SJSA1 (cell line): ENCODE measurements around the gene CNTNAP2. TPM values are rescaled to one million over a fixed set of nuclear protein-coding genes. Genes with fewer than 3 reads are reported as not detected.
"Not testable (repeated sequence)": the region's sequence is repeated elsewhere in the genome, so short reads cannot be mapped to it uniquely, and the experiment has no call there.

Source experiments
- DNase-seq, 2 experiments: peaks; one replicate each; pipeline ENCODE4 v3.0.0-alpha.2; 2015 to 2020; ENCODE audit warnings: low spot score in 2 of 2, low read depth in 1 of 2
- H3K27ac ChIP-seq: fragments of 250-450 bp; sonication (Bioruptor Pico); 2 replicates; pipeline ENCODE4 v1.5.1; 2020; ENCODE audit warnings: mild to moderate bottlenecking, moderate library complexity
- H3K27me3 ChIP-seq: fragments of 250-450 bp; sonication (Bioruptor Pico); replicated peaks from 2 replicates; pipeline ENCODE4 v1.5.1; 2020; ENCODE audit warnings: mild to moderate bottlenecking, moderate library complexity
- H3K36me3 ChIP-seq: fragments of 250-450 bp; sonication (Bioruptor Pico); 2 replicates; pipeline ENCODE4 v1.5.1; 2020; ENCODE audit warnings: mild to moderate bottlenecking
- H3K4me1 ChIP-seq: fragments of 250-450 bp; sonication (Bioruptor Pico); replicated peaks from 2 replicates; pipeline ENCODE4 v1.6.1; 2021; ENCODE audit warnings: mild to moderate bottlenecking
- H3K4me3 ChIP-seq: fragments of 250-450 bp; sonication (Bioruptor Pico); 2 replicates; pipeline ENCODE4 v1.5.1; 2020; ENCODE audit warnings: mild to moderate bottlenecking
- H3K9me3 ChIP-seq: fragments of 250-450 bp; sonication (Bioruptor Pico); replicated peaks from 2 replicates; pipeline ENCODE4 v1.5.1; 2020; ENCODE audit warnings: mild to moderate bottlenecking
- total RNA-seq: library from RNA; depleted of rRNA; stranded (reverse); fragments of >200 nt; shearing (Covaris generic); gene quantifications from 2 replicates; pipeline ENCODE4 v1.2.3, GENCODE V29; 2014

CNTNAP2 gene
- total RNA-seq, 1 experiment from 2014 or later: 0.29 TPM

DNA sequence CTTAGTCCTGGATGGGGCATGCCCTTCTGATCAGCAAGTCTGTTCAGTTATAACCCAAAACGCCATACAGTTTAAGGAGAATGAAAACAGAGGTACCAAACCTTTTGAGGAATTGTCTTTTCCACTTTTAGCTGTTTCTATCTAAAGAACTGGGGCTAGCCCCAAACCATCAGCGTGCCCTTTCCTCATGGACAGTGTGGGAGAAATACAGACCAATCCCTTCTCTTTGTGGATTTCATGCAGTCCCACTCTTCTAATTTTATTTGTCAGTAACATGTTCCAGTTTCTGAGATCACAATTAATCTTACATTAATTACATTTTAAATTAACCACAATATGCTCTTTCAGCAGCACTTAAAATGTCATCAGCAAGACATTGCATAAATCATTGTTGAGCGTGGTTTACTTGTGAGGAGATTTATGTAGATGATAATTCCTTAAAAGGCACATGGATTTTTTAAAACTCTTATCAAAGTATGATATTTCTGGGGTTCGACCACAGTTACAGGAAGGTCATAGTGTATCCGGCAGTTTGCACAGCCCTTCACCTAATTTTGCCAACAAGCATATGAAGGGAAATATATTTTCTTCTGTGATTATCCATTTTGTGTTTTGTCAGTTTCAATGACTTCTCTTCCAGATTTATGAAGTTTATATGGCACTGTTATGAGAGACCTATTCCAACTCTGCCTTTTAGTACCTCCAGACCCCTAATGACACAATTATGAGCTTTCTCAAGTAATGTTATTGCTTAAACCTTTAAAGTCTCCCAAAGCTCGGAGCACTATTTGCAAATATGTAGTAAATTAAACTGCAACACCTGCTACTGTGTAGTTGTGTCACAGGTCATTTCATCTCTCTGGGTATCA lies 1605.6 kb downstream of the CNTNAP2 start:
- DNase-seq: no peak
- H3K9me3 ChIP-seq: no peaks in the 10 kb centered on the region
- no peaks in the 10 kb centered on the region for H3K36me3 ChIP-seq
- H3K27me3 ChIP-seq: no peaks in the 10 kb centered on the region
- H3K4me3 ChIP-seq: no peak overlapping the region
- H3K27ac ChIP-seq: no peak overlapping the region
- H3K4me1 ChIP-seq: no peaks in the 10 kb centered on the region

- H3K4me3 ChIP-seq: no peak overlapping the region
- no peaks in the 10 kb centered on the region for H3K27me3 ChIP-seq
- no peak for DNase-seq
- no peaks in the 10 kb centered on the region for H3K9me3 ChIP-seq
- H3K36me3 ChIP-seq: no peaks in the 10 kb centered on the region
- no peak overlapping the region for H3K27ac ChIP-seq
- H3K4me1 ChIP-seq: no peaks in the 10 kb centered on the region
Measured at GRCh38 chr7:147723536-147723935, 1606.9 kb downstream of the CNTNAP2 start.

- Histone ChIP-seq H3K36me3 (no peaks in the 10 kb centered on the region), H3K27me3 (no peaks in the 10 kb centered on the region), H3K4me1 (no peaks in the 10 kb centered on the region), H3K9me3 (no peaks in the 10 kb centered on the region; the same call in 1 of the 2 replicates), H3K27ac (no peak overlapping the region), H3K4me3 (no peak overlapping the region)
- no peak for DNase-seq
Measured at GRCh38 chr7:147731311-147731710, 1614.7 kb downstream of the CNTNAP2 start.

DNA sequence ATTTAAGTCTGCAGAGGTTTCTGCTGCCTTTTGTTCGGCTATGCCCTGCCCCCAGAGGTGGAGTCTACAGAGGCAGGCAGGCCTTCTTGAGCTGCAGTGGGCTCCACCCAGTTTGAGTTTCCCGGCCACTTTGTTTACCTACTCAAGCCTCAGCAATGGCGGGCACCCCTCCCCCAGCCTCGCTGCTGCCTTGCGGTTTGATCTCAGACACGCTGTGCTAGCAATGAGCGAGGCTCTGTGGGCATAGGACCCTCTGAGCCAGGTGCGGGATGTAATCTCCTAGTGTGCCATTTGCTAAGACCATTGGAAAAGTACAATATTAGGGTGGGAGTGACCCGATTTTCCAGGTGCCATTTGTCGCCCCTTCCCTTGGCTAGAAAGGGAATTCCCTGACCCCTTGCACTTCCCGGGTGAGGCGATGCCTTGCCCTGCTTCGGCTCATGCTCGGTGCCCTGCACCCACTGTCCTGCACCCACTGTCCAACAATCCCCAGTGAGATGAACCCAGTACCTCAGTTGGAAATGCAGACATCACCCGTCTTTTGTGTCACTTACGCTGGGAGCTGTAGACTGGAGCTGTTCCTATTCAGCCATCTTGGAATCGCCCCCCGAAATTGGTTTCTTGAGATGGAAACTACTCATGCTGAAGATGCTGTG lies 1621.1 kb downstream of the CNTNAP2 start:
- H3K4me1 ChIP-seq, DNase-seq, H3K36me3 ChIP-seq, H3K27ac ChIP-seq, H3K9me3 ChIP-seq, H3K27me3 ChIP-seq, H3K4me3 ChIP-seq: not testable (repeated sequence)

DNA sequence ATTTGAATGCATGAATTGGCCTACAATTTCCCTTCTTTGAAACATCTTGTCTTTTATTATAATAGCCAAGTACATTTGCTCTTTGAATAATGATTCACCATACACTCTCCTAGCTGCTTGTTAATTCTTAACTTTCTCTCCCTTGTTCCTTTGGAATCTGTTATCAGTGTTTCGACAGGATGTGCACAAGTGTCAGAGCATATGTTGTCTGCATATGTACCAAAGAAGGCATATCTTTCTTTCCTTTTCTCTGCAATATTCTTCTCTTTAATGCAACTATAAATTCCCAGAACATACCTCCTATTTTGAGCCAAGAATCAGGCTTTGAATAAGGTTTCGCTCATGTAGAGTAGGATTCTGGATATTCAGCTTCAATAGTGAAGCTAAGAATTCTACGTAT lies 1625.7 kb downstream of the CNTNAP2 start:
- Histone ChIP-seq H3K9me3 (no peaks in the 10 kb centered on the region), H3K36me3 (no peaks in the 10 kb centered on the region), H3K27me3 (no peaks in the 10 kb centered on the region), H3K4me1 (no peaks in the 10 kb centered on the region), H3K27ac (no peak overlapping the region), H3K4me3 (no peak overlapping the region)
- no peak for DNase-seq

GRCh38 chr7:147756300-147756699 lies 1639.7 kb downstream of the CNTNAP2 start:
- Histone ChIP-seq H3K4me3 (no peak overlapping the region), H3K4me1 (no peaks in the 10 kb centered on the region), H3K27me3 (0 out of 2 replicates have a peak, but pooled peaks cover 4% of the 10 kb centered on the region), H3K9me3 (no peaks in the 10 kb centered on the region), H3K36me3 (no peaks in the 10 kb centered on the region), H3K27ac (no peak overlapping the region)
- DNase-seq: no peak

GRCh38 chr7:147759327-147759943 lies 1642.8 kb downstream of the CNTNAP2 start:
- Histone ChIP-seq H3K36me3 (no peaks in the 10 kb centered on the region), H3K9me3 (no peaks in the 10 kb centered on the region), H3K4me3 (no peak overlapping the region), H3K27me3 (no peaks in the 10 kb centered on the region), H3K27ac (no peak overlapping the region), H3K4me1 (no peaks in the 10 kb centered on the region)
- DNase-seq: no peak

DNA sequence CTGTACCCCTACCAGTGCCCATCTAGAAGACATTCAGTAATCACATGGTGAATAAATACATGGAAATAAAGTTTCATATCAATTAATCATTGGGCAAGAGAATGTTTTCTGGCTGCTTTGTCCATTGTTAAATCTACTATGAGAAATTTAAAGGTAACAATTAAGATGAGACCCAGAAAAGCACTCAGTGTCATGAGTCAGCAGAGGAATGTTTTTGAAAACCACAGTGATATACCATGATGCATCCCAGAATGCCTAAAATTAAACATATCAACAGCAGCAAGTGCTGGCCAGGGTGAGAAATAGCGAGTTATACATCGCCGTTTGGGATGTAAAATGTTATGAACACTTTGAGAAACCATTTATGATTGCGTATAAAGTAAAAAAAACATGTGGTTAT lies 1648.7 kb downstream of the CNTNAP2 start:
- Histone ChIP-seq H3K27ac (no peak overlapping the region), H3K36me3 (no peaks in the 10 kb centered on the region), H3K4me1 (no peaks in the 10 kb centered on the region), H3K27me3 (no peaks in the 10 kb centered on the region), H3K9me3 (no peaks in the 10 kb centered on the region), H3K4me3 (no peak overlapping the region)
- no peak for DNase-seq

DNA sequence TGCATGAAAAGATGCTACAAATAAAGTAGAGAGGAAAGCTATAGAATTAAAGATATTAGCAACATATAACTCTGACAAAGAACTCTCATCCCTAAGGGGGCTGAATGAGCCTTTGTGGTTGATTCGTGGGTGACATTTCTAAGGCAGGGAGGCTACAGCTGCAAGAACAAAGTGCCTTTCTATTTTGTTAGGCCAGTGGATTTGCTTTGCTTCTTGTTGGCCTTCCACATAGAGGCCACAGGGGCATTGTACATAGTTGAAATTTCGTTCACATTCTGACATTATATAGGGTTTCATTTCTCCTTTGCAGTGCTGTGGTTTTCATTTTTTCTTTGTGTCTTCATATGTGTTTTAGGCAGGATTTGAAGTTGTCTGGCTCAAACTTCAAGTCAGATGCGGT lies 1654.7 kb downstream of the CNTNAP2 start:
- Histone ChIP-seq H3K27me3 (no peaks in the 10 kb centered on the region), H3K27ac (no peak overlapping the region), H3K4me1 (no peaks in the 10 kb centered on the region), H3K36me3 (no peaks in the 10 kb centered on the region), H3K4me3 (no peak overlapping the region), H3K9me3 (no peaks in the 10 kb centered on the region)
- DNase-seq: no peak

GRCh38 chr7:147774461-147774860 lies 1657.9 kb downstream of the CNTNAP2 start:
- no peaks in the 10 kb centered on the region for H3K27me3 ChIP-seq
- DNase-seq: no peak
- no peaks in the 10 kb centered on the region for H3K9me3 ChIP-seq
- H3K4me1 ChIP-seq: no peaks in the 10 kb centered on the region
- H3K36me3 ChIP-seq: no peaks in the 10 kb centered on the region
- no peak overlapping the region for H3K4me3 ChIP-seq
- no peak overlapping the region for H3K27ac ChIP-seq

DNA sequence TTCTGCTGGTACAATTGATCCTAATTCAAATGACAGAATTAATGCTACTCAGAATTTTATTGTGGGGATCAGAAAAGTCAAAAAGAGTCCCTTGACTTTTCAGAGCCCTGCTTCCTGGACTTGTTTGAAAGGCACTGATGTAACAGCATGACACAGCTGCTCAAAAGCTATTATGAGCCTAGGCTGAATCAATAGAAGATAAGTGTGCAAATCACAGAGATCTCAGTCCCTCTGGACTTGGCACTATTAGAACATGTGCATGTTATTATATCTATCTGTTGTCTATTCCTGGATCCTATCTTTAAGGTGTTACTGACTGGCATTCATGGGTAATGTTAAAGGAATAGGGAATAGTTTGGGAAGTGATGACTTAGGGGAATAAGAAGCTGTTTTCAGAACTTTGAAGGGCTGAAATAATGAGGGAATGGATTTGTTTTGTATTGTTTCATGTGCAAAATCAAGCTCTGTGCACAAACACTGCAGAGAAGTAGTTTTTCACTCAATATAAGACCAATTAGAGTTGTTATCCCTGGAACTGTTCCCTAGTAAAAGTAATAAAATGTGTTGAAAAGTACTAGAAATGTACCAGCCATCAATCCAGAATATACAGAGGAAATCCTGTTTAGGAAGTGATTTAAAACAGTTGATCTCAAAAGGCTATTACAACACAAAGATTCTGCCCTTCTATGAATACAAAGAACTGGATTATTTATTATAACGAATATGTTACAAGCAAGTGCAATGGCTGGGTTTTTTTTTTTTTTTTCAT lies 1659.1 kb downstream of the CNTNAP2 start:
- no peaks in the 10 kb centered on the region for H3K36me3 ChIP-seq
- DNase-seq: no peak
- no peaks in the 10 kb centered on the region for H3K27me3 ChIP-seq
- H3K4me3 ChIP-seq: no peak overlapping the region
- no peaks in the 10 kb centered on the region for H3K4me1 ChIP-seq
- no peak overlapping the region for H3K27ac ChIP-seq
- no peaks in the 10 kb centered on the region for H3K9me3 ChIP-seq

- no peak overlapping the region for H3K27ac ChIP-seq
- H3K27me3 ChIP-seq: no peaks in the 10 kb centered on the region
- no peaks in the 10 kb centered on the region for H3K9me3 ChIP-seq
- no peak overlapping the region for H3K4me3 ChIP-seq
- no peaks in the 10 kb centered on the region for H3K36me3 ChIP-seq
- no peaks in the 10 kb centered on the region for H3K4me1 ChIP-seq
- no peak for DNase-seq
Measured at GRCh38 chr7:147777309-147777708, 1660.7 kb downstream of the CNTNAP2 start.

DNA sequence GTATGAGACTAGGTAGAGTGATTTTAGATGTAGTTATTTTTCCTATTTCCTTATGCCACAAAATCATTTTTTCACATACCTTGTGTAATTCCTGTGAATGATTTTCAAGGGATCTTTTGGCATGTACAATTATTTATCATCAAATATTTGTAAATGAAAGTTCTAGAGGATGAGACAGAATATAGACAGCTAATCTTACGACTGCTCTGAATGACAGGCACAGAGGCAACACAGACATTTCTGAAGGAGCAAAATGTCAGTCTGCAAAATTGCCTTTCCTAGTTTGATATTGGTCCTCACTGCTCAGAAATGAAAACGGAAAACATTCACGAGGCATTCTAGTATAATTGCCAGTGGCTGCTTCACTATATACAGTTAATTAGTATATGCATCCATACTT lies 1663.3 kb downstream of the CNTNAP2 start:
- H3K4me1 ChIP-seq: no peaks in the 10 kb centered on the region
- no peak for DNase-seq

More for the DNA sequence above, 1663.3 kb downstream of the CNTNAP2 start:
- Histone ChIP-seq H3K27me3 (no peaks in the 10 kb centered on the region), H3K4me3 (no peak overlapping the region), H3K36me3 (no peaks in the 10 kb centered on the region), H3K27ac (no peak overlapping the region), H3K9me3 (no peaks in the 10 kb centered on the region)
